ENCODE measurements around the gene GLB1L. TPM values are rescaled to one million over a fixed set of nuclear protein-coding genes. Genes with fewer than 3 reads are reported as not detected.
A peak's percentile ranks its signal among the peaks of the same experiment; 100 is the strongest.

Gene GLB1L
- total RNA-seq, 1 donor from 2014 or later: 4.6 TPM

- H3K9me3 Mint-ChIP-seq: no peaks in the 10 kb centered on the region
- no peaks in the 10 kb centered on the region for H3K27me3 Mint-ChIP-seq (ENCODE audit: insufficient read depth)
- DNase-seq (ENCODE audit: low spot score): no peak
- H3K4me1 Mint-ChIP-seq (ENCODE audit: low read depth): peaks cover 46% of the 10 kb centered on the region
- H3K27ac Mint-ChIP-seq: no peak overlapping the region
- H3K4me3 Mint-ChIP-seq: no peak overlapping the region
- H3K36me3 Mint-ChIP-seq (ENCODE audit: low read depth): peaks cover 49% of the 10 kb centered on the region
- intact Hi-C loops (cut with micrococcal nuclease): no loop called here
These were observed 32.2 kb downstream of the GLB1L start for GRCh38 chr2:219213026-219213415.

GRCh38 chr2:219210886-219211362, 34.3 kb downstream of the GLB1L start:
- peak overlapping the region; percentile 74 for H3K27ac Mint-ChIP-seq
- DNase-seq (ENCODE audit: low spot score): no peak
- H3K4me1 Mint-ChIP-seq (ENCODE audit: low read depth): peaks cover 45% of the 10 kb centered on the region
- H3K4me3 Mint-ChIP-seq: peak overlapping the region; percentile 2
- peaks cover 51% of the 10 kb centered on the region for H3K36me3 Mint-ChIP-seq (ENCODE audit: low read depth)
- no peaks in the 10 kb centered on the region for H3K9me3 Mint-ChIP-seq
- intact Hi-C loops (cut with micrococcal nuclease): loop anchor here (1.0 kb wide), 1 partner anchor 51 kb away; the partner anchor contains the start of gene NHEJ1
- no peaks in the 10 kb centered on the region for H3K27me3 Mint-ChIP-seq (ENCODE audit: insufficient read depth)

DNA sequence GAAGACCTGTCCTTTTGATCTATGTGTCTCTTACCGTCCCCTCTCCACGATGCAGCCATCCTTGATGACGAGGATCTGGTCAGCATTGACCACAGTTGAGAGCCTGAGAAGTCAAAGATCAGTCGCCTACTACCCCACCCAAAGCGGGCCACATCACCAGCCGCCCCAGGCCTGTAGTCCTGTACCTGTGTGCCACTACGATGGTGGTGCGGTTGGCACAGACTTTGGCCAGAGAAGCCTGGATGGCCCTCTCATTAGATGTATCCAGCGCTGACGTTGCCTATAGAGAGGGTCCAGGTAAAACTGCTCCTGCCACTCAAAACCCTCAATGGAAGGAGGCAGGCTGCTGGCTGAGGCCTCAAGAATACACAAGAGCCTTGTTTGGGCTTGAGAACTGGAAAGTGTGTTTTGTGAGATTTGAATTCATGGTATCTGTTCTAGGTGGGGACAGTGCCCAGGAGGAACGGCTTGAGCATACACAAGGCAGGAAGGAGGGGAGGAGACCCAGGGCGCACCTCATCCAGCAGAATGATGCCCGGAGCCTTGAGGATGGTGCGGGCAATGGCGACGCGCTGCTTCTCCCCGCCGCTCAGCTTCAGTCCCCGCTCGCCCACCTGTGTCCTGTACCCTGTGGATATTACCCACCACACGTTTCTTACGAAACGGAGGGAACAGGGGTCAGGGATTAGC, 34.9 kb downstream of the GLB1L start:
- Mint-ChIP-seq H3K4me1 (ENCODE audit: low read depth) (peaks cover 45% of the 10 kb centered on the region), H3K27me3 (ENCODE audit: insufficient read depth) (no peaks in the 10 kb centered on the region), H3K27ac (peak overlapping the region; percentile 79), H3K36me3 (ENCODE audit: low read depth) (peaks cover 51% of the 10 kb centered on the region), H3K9me3 (no peaks in the 10 kb centered on the region), H3K4me3 (no peak overlapping the region)
- no peak for DNase-seq (ENCODE audit: low spot score)
- intact Hi-C loops (cut with micrococcal nuclease): no loop called here

DNA sequence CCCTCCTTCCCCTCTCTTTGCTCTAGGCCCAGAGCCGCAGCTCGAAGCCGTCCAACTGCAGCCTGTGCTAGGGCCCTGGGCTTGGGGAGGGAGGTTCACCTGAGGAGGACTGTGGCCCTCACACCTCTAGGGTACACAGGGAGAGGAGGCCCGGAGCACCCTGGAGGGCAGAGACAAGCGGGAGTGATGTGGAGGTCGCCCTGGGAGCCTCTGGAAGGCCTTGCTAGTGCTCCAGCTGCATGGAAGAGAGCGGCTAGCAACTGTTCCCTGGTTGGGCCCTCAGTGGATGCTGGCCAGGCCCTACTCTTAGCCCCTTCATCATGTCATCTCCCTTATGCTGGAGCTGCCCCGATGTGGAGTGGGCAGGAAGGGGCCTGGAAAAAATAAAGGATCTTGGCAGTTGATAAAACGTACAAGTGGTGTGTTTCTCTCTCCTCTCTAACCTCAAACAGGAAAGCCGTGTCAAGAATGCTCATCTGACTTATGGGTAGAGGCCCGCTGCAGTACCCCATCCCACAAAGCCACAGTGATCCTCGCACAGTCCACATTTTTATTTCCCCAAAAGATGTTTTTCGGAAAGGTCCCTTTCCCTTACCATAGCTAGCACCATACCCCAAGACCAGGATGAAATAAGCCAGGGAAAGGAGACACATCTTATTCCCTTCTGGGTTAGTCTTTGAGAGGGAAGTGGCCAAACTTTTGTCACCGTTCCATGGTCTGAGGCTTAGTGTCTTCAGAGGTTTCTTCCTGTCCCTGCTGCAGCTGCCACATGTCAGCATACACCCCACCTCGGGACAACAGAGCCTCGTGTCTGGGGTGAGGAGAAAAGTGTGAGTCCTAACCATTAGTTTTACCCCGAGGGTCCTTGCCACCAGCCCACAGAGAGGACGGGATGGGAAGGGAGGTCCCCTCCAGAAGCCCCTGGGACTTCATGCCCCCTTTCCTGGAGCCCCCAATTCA, 35.7 kb downstream of the GLB1L start:
- intact Hi-C loops (cut with micrococcal nuclease): no loop called here
- no peaks in the 10 kb centered on the region for H3K27me3 Mint-ChIP-seq (ENCODE audit: insufficient read depth)
- H3K27ac Mint-ChIP-seq: peak overlapping the region; percentile 80
- H3K9me3 Mint-ChIP-seq: peaks cover 2% of the 10 kb centered on the region
- DNase-seq (ENCODE audit: low spot score): no peak
- H3K4me1 Mint-ChIP-seq (ENCODE audit: low read depth): peaks cover 45% of the 10 kb centered on the region
- peak overlapping the region; percentile 77 for H3K4me3 Mint-ChIP-seq
- H3K36me3 Mint-ChIP-seq (ENCODE audit: low read depth): peaks cover 45% of the 10 kb centered on the region

DNA sequence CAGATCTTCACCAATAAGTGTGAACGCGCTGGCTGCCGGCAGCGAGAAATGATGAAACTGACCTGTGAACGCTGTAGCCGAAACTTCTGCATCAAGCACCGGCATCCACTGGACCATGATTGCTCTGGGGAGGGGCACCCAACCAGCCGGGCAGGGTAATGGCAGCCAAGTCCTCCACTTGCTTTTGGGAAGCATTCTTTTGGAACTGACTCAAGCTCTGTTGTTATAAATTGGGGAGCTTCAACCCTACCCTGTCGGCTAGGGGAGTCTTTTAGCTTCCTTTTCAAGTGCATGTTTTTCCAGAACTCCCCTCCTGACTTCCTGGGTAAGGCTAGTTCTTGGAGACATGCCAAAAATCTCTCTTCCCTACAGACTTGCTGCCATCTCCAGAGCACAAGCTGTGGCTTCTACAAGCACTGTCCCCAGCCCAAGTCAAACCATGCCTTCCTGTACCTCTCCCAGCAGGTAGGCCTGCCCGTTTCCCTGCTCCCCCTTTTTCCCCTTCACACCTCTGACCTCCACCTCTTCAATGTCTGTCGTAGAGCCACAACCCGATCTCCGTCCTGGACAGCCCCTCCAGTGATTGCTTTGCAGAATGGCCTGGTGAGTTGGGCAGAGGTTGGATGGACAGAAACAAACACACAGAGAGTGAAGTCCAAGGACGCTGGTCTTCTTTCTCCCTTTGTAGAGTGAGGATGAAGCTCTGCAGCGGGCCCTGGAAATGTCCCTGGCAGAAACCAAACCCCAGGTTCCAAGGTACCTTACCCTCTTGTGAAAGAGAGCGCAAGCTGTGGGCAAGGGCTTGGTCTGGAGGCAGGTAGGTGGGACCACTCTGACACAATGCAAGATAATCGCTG, 37.1 kb downstream of the GLB1L start:
- Mint-ChIP-seq H3K4me1 (ENCODE audit: low read depth) (peaks cover 45% of the 10 kb centered on the region), H3K36me3 (ENCODE audit: low read depth) (peaks cover 34% of the 10 kb centered on the region), H3K27me3 (ENCODE audit: insufficient read depth) (no peaks in the 10 kb centered on the region), H3K27ac (peak overlapping the region; percentile 80), H3K4me3 (peak overlapping the region; percentile 92), H3K9me3 (peaks cover 4% of the 10 kb centered on the region)
- DNase-seq (ENCODE audit: low spot score): no peak
- intact Hi-C loops (cut with micrococcal nuclease): loop anchor here (2.0 kb wide), 2 partner anchors 291 to 639 kb away; partner anchors contain the start of genes CNOT9, GMPPA and USP37

GRCh38 chr2:219207134-219207883, 37.9 kb downstream of the GLB1L start:
- DNase-seq (ENCODE audit: low spot score): no peak
- Mint-ChIP-seq H3K9me3 (peaks cover 4% of the 10 kb centered on the region), H3K4me1 (ENCODE audit: low read depth) (peaks cover 44% of the 10 kb centered on the region), H3K36me3 (ENCODE audit: low read depth) (peaks cover 33% of the 10 kb centered on the region), H3K27ac (peak overlapping the region; percentile 71), H3K27me3 (ENCODE audit: insufficient read depth) (no peaks in the 10 kb centered on the region), H3K4me3 (peak overlapping the region; percentile 92)
- intact Hi-C loops (cut with micrococcal nuclease): loop anchor here (2.0 kb wide), 2 partner anchors 291 to 639 kb away; partner anchors contain the start of genes CNOT9, GMPPA and USP37

DNA sequence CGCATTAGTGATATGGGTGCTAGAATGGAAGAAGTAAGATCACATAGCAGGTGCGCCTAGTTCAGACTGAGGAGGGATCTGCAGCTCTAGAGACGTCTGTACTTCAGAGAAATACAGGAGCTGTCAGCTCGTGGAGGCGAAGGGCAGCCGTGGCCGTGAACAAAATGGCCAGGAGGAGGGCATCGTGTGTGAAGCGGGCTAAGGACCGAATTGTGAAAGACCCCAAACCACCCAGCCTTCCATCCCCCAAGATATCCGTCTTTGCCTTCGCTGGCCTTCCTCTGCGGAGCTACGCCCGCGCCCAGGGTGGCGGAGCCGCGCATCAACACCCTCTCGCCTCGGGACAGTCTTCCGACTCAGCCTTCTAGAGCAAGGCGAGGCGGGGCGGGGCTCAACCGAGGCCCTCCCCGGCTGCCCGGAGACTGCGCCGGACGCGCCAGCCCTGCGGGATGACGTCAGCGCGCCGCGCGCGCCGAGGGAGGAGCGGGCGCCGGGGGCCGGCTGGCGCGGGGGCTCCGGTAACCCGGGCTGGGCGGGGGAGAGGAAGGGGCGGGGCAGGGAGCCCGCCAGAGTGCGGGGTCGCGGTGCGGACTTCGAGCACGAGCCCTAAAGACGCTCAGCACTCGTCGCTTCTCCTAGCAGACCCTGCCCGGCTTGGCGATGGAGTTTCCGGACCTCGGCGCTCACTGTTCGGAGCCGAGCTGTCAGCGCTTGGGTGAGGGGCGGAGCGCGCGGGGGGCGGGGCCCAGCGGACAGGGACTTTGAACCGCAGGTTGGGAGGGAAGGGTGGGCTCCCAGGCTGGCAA, 38.7 kb downstream of the GLB1L start, which contains the start of gene ZFAND2B:
Gene ZFAND2B (plus strand): TSS at position 455 of the 806 bp plus-strand sequence. CDS start 206 bp downstream, at position 661.
- Mint-ChIP-seq H3K27me3 (ENCODE audit: insufficient read depth) (no peaks in the 10 kb centered on the region), H3K4me1 (ENCODE audit: low read depth) (peaks cover 40% of the 10 kb centered on the region), H3K9me3 (peaks cover 4% of the 10 kb centered on the region), H3K4me3 (peak within 1 kb of the TSS; percentile 92), H3K36me3 (ENCODE audit: low read depth) (peaks cover 29% of the 10 kb centered on the region), H3K27ac (peak within 1 kb of the TSS; percentile 99)
- intact Hi-C loops (cut with micrococcal nuclease): loop anchor here (1.0 to 2.0 kb wide), 14 partner anchors 13 to 800 kb away; partner anchors contain the start of genes ANKZF1, ATG9A, CHPF and CNOT9
- DNase-seq (ENCODE audit: low spot score): peak; percentile 96

DNA sequence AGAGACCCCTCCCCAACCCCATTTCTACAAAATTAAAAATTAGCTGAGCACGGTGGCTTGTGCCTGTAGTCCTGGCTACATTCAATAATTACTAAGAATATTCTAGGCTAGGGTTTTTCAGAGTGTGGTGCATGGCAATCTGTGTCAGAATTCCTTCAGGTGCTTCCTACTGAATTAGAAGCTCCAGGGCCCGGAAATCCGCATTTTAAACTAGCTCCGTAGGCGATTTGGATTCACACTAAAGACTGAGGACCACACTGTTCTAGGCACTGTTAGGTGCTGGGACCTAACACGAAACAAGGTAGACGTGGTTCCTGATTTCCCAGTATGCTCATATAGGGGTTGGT, 39.3 kb downstream of the GLB1L start:
- no peaks in the 10 kb centered on the region for H3K27me3 Mint-ChIP-seq (ENCODE audit: insufficient read depth)
- peaks cover 40% of the 10 kb centered on the region for H3K4me1 Mint-ChIP-seq (ENCODE audit: low read depth)
- intact Hi-C loops (cut with micrococcal nuclease): loop anchor here (1.0 to 2.0 kb wide), 14 partner anchors 13 to 800 kb away; partner anchors contain the start of genes ANKZF1, ATG9A, CHPF and CNOT9
- no peak for DNase-seq (ENCODE audit: low spot score)
- H3K4me3 Mint-ChIP-seq: peak overlapping the region; percentile 92
- H3K27ac Mint-ChIP-seq: peak overlapping the region; percentile 99
- peaks cover 24% of the 10 kb centered on the region for H3K36me3 Mint-ChIP-seq (ENCODE audit: low read depth)
- H3K9me3 Mint-ChIP-seq: peaks cover 4% of the 10 kb centered on the region

DNA sequence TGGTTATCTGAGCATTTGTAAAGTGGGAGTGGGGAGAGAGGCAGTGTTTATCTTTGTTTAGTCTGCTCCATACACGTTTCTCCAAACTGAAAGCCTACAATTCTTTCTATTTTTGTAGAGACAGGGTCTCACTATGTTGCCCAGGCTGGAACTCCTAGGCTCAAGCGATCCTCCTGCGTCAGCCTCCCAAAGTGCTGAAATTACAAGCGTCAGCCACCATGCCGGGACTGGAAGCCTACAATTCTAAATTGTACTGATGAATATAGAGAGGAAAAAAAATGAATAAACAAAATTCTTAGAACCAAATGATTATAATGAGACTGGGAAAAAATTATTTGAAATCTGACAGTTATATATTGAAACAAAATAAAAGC, 40.1 kb downstream of the GLB1L start:
- intact Hi-C loops (cut with micrococcal nuclease): no loop called here
- Mint-ChIP-seq H3K4me1 (ENCODE audit: low read depth) (peaks cover 37% of the 10 kb centered on the region), H3K9me3 (peaks cover 4% of the 10 kb centered on the region), H3K27me3 (ENCODE audit: insufficient read depth) (no peaks in the 10 kb centered on the region), H3K4me3 (peak overlapping the region; percentile 26), H3K27ac (no peak overlapping the region), H3K36me3 (ENCODE audit: low read depth) (peaks cover 19% of the 10 kb centered on the region)
- DNase-seq (ENCODE audit: low spot score): no peak

- intact Hi-C loops (cut with micrococcal nuclease): no loop called here
These were observed 40.6 kb downstream of the GLB1L start for GRCh38 chr2:219204425-219205164.

More at GRCh38 chr2:219204425-219205164, 40.6 kb downstream of the GLB1L start:
- Mint-ChIP-seq H3K4me3 (no peak overlapping the region), H3K9me3 (peaks cover 4% of the 10 kb centered on the region), H3K4me1 (ENCODE audit: low read depth) (peaks cover 31% of the 10 kb centered on the region), H3K27me3 (ENCODE audit: insufficient read depth) (no peaks in the 10 kb centered on the region), H3K27ac (no peak overlapping the region), H3K36me3 (ENCODE audit: low read depth) (peaks cover 13% of the 10 kb centered on the region)
- no peak for DNase-seq (ENCODE audit: low spot score)
